Esophagus muscularis mucosa (tissue), 4 donors: Measurements from ENCODE around the gene BCR. TPM values are rescaled to one million over a fixed set of nuclear protein-coding genes. Genes with fewer than 3 reads are reported as not detected.
"Not testable (repeated sequence)": the region's sequence is repeated elsewhere in the genome, so short reads cannot be mapped to it uniquely, and the experiment has no call there.

Source experiments
- DNase-seq: peaks from one replicate; pipeline ENCODE4 v3.0.0-alpha.2; 2017; ENCODE audit errors: extremely low spot score
- H3K27ac ChIP-seq, 4 donors: fragments of 200-600 bp; sonication (generic); replicated peaks in 1 of 4; 1 replicate in 3 of 4; 2 replicates in 1 of 4; pipeline ENCODE4 v1.5.1; 2016 to 2019; ENCODE audit warnings: mild to moderate bottlenecking in 1 of 4
- H3K27me3 ChIP-seq, 4 donors: fragments of 200-600 bp; sonication (generic); one replicate each; pipeline versions ENCODE4 v1.5.1 to v1.6.0; 2016 to 2019
- H3K36me3 ChIP-seq, 4 donors: fragments of 200-600 bp; sonication (generic); one replicate each; pipeline ENCODE4 v1.5.1; 2016 to 2019
- H3K4me1 ChIP-seq, 4 donors: fragments of 200-600 bp; sonication (generic); one replicate each; pipeline ENCODE4 v1.5.1; 2016 to 2019
- H3K4me3 ChIP-seq, 4 donors: fragments of 200-600 bp; sonication (generic); 1 replicate in 2 of 4; 2 replicates in 2 of 4; pipeline ENCODE4 v1.5.1; 2016 to 2019; ENCODE audit warnings: mild to moderate bottlenecking in 4 of 4, moderate library complexity in 1 of 4
- H3K9me3 ChIP-seq, 4 donors: fragments of 200-600 bp; sonication (generic); 1 replicate in 3 of 4; 2 replicates in 1 of 4; pipeline ENCODE4 v1.5.1; 2016 to 2019
- EP300 ChIP-seq: sonication (generic); formaldehyde crosslinking; IDR thresholded peaks from one replicate; pipeline ENCODE4 v1.6.1; 2017; ENCODE audit warnings: antibody characterized with exemption
- POLR2A ChIP-seq: fragments of 450-650 bp; IDR thresholded peaks from one replicate; pipeline ENCODE4 v1.6.1; 2017; ENCODE audit warnings: antibody characterized with exemption, moderate library complexity, mild to moderate bottlenecking, low read depth
- POLR2AphosphoS5 ChIP-seq, 2 donors: sonication (generic); formaldehyde crosslinking; IDR thresholded peaks; one replicate each; pipeline ENCODE4 v1.6.1; 2017; ENCODE audit warnings: antibody characterized with exemption in 2 of 2
- WGBS: methylation state at CpG from one replicate; pipeline ENCODE4 v1.1.5; 2018; 5-methylcytosine and 5-hydroxymethylcytosine counted together
- intact Hi-C: fragments of 100-400 bp; cut with DNase I; formaldehyde crosslinking; loops from one replicate; pipeline ENCODE4 v1.15.1; 2023
- total RNA-seq, 4 donors: library from RNA; depleted of rRNA; stranded (reverse); fragments of >200 nt; gene quantifications; one replicate each; pipeline versions ENCODE4 v1.1.0 to v1.2.1, GENCODE V29; 2016
- TF ChIP-seq, protein P1 (sequence below), 3 experiments: fragments of 200-600 bp in 2 of 3; fragments of 450-650 bp in 1 of 3; sonication (generic) in 2 of 3; IDR thresholded peaks; one replicate each; pipeline ENCODE4 v1.5.1; 2017 to 2019; ENCODE audit warnings: antibody characterized with exemption in 3 of 3, mild to moderate bottlenecking in 2 of 3, moderate library complexity in 1 of 3

Gene BCR
- total RNA-seq, 4 donors from 2014 or later = 35.7 to 58.5 (median 48.0) TPM

DNA sequence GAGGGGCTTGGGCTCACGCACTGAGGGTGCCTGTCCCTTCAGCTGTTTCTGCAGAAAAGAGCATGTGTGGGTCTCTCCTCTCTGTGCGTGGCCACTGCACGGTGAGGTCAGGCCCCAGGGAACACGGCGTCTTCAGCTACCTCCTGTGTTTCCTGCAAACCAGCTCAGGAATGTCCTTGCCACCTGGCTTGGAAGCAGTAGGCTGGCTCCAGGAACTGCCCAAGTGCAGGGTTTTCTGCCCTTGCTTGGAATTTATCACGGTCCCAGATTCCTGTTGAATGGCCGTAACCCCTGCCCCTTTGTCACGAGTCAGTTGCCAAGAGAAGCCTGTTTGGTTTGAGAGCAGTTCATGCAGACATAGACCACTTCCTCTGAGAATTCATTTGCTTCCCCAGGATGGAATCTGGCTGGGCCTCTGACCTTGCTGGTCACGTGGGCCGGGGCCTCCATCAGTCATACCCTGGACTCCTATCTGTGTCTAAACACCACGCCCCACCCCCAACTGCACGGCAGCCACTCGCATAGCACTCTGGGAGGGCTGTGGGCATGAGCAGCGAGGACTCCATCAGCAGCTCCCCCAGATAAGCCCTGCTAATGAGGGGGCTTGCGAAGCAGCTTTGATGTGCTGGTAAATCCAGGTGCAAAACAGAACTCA lies 130.3 kb downstream of the BCR start:
- TF ChIP-seq POLR2AphosphoS5 (IDR thresholded peaks at IDR 0.05) = peak in 1 of 2 donors; percentile 29
- intact Hi-C loops = loop anchor here (10.0 kb wide), 1 partner anchor 214 kb away; no protein-coding TSS in a partner anchor

DNA sequence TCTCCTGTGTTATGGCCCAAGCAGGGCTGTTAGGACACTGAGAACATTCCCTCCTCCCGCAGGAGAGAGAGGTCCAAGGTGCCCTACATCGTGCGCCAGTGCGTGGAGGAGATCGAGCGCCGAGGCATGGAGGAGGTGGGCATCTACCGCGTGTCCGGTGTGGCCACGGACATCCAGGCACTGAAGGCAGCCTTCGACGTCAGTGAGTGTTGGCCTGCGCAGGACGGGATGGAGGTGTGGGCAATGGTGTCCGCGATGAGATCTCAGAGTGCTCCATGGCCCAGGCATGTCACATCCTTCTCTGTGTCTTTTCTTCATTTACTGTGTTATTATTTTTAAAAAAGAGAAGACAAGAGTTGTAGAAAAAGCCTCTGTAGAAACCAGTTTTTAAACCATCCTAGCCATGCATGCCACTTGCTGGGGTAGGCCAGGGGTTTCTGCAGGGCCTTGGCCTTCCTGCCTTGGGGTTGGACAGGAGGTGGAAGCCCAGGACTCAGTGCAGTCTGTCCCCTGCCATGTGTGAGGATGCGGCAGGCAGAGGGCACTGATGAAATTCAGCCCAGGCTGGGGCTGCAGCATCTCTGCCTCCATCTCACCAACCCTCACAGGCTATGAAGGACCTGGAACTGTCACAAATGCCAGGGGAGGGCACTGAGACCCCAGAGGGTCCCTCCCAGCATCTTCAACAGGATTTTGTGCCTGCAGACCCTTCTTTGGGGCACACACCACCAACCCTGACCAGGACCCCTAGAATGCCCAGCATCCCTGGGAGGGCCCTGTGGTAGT lies 131.5 kb downstream of the BCR start:
- not testable (repeated sequence) for H3K4me3 ChIP-seq, H3K9me3 ChIP-seq, H3K27ac ChIP-seq, H3K27me3 ChIP-seq
- intact Hi-C loops = loop anchor here (10.0 kb wide), 1 partner anchor 213 kb away; no protein-coding TSS in a partner anchor
- peak; percentile 82 for DNase-seq
- WGBS = 95% methylated on average over 8 of the region's 18 CpGs
- Histone ChIP-seq H3K4me1 (peaks cover under 1 to 11% (median 6%) of the 10 kb centered on the region in 4 donors), H3K36me3 (peaks cover 6 to 40% (median 27%) of the 10 kb centered on the region in 4 donors)

More for the DNA sequence above, 130.3 kb downstream of the BCR start:
- peaks cover 11 to 23% (median 18%) of the 10 kb centered on the region in 4 donors for H3K4me1 ChIP-seq
- DNase-seq = peak; percentile 12
- not testable (repeated sequence) for H3K27me3 ChIP-seq, H3K27ac ChIP-seq, H3K9me3 ChIP-seq, H3K4me3 ChIP-seq
- peaks cover 6 to 39% (median 27%) of the 10 kb centered on the region in 4 donors for H3K36me3 ChIP-seq
- 71% methylated on average over 7 of the region's 15 CpGs for WGBS

DNA sequence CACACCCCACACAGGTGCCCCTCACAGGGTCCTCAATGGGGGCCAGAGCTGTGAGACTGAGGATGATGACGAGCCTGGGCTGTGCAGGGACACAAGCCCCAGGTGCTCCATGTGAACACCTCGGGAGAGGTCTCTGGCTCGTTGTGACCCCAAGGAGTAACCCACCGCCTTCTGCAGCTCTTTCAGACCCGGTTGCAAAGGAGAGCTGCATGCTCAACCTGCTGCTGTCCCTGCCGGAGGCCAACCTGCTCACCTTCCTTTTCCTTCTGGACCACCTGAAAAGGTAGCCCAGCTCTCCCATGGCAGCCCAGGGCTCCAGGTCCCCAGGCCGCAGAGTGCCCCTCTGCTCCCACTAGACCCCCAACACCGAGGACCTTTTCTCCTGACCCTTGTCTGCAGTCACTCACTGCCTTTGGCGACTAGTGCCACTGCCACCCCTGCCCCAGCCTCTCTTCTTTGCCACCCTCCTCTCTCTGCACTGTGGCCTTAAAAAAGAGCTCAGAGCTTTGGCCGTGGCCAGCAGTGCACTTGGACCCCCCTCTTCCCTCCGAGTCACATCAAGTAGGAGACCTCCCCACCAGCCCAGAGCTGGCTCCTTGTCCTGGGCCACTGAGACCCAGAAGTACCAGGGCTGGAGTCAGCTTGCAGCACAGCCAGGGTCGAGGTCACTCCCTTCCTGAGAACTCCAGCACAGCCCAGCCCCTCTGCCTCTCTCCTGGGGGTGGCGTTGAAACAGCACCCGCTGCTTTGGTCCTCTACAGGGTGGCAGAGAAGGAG lies 133.7 kb downstream of the BCR start:
- peaks cover 0 to 5% (median 0%) of the 10 kb centered on the region in 4 donors for H3K4me1 ChIP-seq
- intact Hi-C loops = loop anchor here (10.0 kb wide), 1 partner anchor 211 kb away; no protein-coding TSS in a partner anchor
- H3K27ac ChIP-seq = no peak overlapping the region
- H3K36me3 ChIP-seq = peaks cover 6 to 40% (median 27%) of the 10 kb centered on the region in 4 donors
- DNase-seq = peak; percentile 86
- TF ChIP-seq EP300 (no peak), POLR2AphosphoS5 (IDR thresholded peaks at IDR 0.05) (no peak)
- 84% methylated on average over 8 of the region's 14 CpGs for WGBS
- no peaks in the 10 kb centered on the region for H3K27me3 ChIP-seq
- H3K4me3 ChIP-seq = no peak overlapping the region
- H3K9me3 ChIP-seq = no peaks in the 10 kb centered on the region

DNA sequence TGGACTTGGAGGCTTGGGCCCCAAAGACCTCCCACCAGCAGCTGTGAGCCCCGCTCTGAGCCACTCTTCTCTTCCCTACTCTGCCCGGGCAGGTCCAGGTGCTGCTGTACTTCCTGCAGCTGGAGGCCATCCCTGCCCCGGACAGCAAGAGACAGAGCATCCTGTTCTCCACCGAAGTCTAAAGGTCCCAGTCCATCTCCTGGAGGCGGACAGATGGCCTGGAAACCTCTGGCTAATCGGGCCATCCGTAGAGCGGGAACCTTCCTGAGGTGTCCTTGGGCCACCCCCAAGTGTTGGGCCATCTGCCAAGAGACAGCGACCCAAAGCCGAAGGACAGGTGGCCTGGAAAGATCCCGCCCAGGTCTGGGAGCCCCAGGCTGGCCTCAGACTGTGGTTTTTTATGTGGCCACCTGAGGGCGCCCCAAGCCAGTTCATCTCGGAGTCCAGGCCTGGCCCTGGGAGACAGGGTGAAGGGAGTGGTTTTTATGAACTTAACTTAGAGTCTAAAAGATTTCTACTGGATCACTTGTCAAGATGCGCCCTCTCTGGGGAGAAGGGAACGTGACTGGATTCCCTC lies 135.1 kb downstream of the BCR start:
- no peak for TF ChIP-seq POLR2A
- TF ChIP-seq, protein P1, sequence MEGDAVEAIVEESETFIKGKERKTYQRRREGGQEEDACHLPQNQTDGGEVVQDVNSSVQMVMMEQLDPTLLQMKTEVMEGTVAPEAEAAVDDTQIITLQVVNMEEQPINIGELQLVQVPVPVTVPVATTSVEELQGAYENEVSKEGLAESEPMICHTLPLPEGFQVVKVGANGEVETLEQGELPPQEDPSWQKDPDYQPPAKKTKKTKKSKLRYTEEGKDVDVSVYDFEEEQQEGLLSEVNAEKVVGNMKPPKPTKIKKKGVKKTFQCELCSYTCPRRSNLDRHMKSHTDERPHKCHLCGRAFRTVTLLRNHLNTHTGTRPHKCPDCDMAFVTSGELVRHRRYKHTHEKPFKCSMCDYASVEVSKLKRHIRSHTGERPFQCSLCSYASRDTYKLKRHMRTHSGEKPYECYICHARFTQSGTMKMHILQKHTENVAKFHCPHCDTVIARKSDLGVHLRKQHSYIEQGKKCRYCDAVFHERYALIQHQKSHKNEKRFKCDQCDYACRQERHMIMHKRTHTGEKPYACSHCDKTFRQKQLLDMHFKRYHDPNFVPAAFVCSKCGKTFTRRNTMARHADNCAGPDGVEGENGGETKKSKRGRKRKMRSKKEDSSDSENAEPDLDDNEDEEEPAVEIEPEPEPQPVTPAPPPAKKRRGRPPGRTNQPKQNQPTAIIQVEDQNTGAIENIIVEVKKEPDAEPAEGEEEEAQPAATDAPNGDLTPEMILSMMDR (IDR thresholded peaks at IDR 0.05) = peak; percentile 53 to 70 (median 69)
- 42% methylated on average over 11 of the region's 15 CpGs for WGBS
- Histone ChIP-seq H3K9me3 (no peaks in the 10 kb centered on the region), H3K4me1 (peaks cover 0 to 5% (median 0%) of the 10 kb centered on the region in 4 donors), H3K27ac (peak overlapping the region in 3 of 4 donors; percentile 4 to 40 (median 39)), H3K4me3 (no peak overlapping the region), H3K27me3 (no peaks in the 10 kb centered on the region), H3K36me3 (peaks cover 6 to 40% (median 27%) of the 10 kb centered on the region in 4 donors)
- DNase-seq = peak; percentile 90
- intact Hi-C loops = loop anchor here (1.0 to 10.0 kb wide), 2 partner anchors 71 to 209 kb away; no protein-coding TSS in a partner anchor

DNA sequence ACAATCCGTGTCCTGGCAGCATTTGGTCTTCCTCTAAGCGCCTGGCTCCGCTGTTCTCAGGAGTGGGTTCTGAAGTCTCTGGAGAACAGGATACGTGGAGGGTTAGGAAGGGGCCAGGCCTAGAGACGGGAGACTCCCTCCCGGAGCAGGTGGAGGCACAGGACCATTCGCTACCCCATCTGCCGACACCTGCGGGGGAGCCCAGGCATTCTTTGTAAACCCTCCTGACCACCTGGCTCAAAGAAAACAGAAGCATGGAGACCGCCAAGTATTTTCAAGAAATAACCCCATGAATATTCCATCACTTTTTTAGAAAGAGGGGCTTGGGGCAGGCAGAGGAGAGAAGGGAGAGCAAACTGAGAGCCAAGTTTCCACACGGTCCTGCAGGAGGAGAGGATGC lies 136.3 kb downstream of the BCR start:
- H3K27me3 ChIP-seq, H3K4me1 ChIP-seq, H3K4me3 ChIP-seq, H3K9me3 ChIP-seq, H3K27ac ChIP-seq, DNase-seq: not testable (repeated sequence)
- no CpG with 5 or more reads among the region's 11 CpGs for WGBS
- H3K36me3 ChIP-seq = peaks cover 6 to 37% (median 26%) of the 10 kb centered on the region in 4 donors
- intact Hi-C loops = loop anchor here (10.0 kb wide), 1 partner anchor 208 kb away; no protein-coding TSS in a partner anchor

DNA sequence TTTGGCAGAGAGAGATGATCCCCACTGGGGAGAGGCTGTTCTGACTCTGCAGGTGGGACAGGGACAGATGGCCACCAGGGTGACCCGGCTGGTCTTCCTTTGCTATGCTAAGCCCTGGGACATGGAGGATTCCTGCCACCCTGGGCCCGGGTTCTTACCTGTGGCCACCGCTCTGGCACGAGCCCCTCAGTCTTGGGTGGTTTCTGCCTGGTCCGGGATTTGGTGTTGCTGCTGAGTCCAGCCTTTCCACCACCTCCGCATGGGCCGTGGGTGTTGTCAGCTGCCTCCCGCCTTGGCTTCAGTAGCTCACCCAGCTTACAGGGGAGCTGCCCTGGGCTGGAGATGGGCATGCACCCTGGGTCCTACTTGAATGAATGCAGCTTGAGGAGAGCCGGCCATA lies 138.0 kb downstream of the BCR start:
- not testable (repeated sequence) for DNase-seq, H3K9me3 ChIP-seq, H3K27ac ChIP-seq, H3K4me3 ChIP-seq, H3K27me3 ChIP-seq, H3K4me1 ChIP-seq
- intact Hi-C loops = loop anchor here (10.0 kb wide), 1 partner anchor 206 kb away; no protein-coding TSS in a partner anchor
- WGBS = no CpG with 5 or more reads among the region's 9 CpGs
- peaks cover 0 to 25% (median 15%) of the 10 kb centered on the region in 4 donors for H3K36me3 ChIP-seq

DNA sequence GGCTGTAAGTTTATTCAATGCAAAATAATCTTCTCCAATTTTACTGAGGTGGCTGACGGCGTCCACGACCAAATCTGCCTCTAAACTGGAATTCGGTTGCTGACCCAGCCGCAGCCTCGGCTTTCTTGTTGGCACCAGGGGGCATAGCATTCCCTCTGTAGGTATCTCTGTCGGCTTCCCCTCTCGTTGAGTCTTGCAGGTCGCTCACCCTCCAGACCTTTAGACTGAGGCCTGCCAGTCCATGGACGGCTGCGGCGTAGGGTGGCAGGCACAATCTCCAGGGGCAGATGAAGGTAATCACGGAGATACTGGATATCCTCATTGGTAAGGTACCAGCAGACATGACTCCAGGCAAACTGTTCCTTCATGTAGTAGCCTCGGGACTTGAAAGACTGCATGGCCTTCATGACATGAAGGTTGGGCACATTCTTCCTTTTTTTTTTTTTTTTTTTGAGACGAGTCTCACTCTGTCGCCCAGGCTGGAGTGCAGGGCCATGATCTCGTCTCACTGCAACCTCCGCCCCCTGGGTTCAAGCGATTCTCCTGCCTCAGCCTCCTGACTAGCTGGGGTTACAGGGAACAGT lies 142.3 kb downstream of the BCR start:
- H3K27ac ChIP-seq, H3K36me3 ChIP-seq, intact Hi-C loops, H3K27me3 ChIP-seq, H3K4me3 ChIP-seq, H3K9me3 ChIP-seq, H3K4me1 ChIP-seq: not testable (repeated sequence)
- peak; percentile 74 for DNase-seq
- WGBS = 81% methylated on average over 15 of the region's 19 CpGs

DNA sequence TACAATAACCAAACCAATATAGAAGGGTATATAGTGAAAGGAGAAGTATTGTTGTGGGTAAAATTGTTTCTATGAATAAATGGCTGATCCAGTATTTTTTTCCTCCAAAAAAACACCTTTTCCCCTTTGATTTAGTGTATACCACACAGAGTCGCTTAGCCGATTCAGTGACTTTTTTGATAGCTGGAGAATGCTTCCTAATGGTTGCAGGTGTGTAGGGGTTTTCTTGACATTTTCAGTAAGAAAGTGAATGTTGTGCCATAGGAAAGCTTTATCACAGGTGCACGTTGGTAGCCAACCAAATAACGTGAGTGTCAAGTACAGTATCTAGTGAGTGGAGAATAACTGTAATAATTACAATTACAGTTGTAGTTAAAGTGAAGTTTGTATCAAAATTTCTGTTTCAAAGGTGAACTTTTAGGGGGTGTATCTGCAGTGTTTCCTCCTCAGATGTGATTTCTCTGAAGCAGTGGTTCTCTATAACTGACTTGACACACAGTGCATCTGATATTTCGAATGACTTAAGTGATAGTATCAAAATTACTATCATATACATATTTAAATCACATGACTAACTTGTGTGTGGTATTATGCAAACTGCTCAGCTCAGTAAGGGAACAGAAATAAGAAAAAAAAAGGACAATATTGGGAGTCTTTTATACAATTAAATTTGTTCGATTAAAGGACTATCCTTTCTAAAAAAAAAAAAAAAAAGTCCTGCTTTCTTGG lies 143.8 kb downstream of the BCR start:
- intact Hi-C loops, H3K27ac ChIP-seq, DNase-seq, H3K4me1 ChIP-seq, H3K27me3 ChIP-seq, H3K9me3 ChIP-seq, H3K36me3 ChIP-seq, H3K4me3 ChIP-seq: not testable (repeated sequence)
- WGBS = 88% methylated on average over 6 of the region's 6 CpGs
